ENCODE results near the gene TMCC3.
A peak's percentile ranks its signal among the peaks of the same experiment; 100 is the strongest.

DNA sequence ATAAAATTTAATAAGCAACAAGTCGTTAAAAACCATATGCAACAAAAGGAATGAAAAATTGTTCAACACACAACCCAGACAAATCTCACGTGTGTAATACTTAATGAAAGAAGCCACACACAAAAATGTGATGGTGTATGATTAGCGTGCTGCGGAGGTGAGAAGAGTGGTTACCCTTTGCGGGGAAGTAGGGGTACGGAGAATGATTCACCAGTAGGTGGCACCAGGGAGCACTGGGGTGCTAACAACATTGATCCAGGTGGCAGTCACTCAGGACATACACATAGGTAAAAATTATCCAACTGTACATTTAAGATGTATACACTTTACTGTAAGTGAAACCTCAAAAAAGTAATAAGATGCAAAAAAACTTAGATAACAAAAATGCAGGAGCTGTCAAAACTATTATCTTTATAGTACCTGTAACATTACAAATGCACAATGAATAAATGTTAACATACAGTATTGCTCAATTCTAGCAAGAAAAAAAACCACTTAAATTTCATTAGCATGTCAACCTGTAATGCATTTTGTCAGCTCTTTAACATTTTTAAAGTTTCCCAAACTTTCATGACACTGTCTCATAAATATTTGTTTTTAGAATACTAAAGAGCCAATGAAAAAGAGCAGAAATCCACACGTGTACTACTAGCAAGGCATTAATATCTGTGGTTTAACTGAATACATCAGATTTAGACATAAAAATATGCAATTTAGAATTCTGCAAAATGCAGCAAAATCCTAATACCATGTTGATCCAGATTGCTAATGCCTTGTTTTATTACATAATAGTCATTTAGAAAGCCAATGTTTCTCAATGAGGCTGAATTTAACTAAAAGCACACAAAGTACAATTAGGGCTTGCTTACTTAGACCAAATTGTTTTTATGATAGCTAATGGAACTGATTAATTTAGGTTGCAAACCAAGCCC lies 46.7 kb downstream of the TMCC3 start:
- TF ChIP-seq, protein P1, sequence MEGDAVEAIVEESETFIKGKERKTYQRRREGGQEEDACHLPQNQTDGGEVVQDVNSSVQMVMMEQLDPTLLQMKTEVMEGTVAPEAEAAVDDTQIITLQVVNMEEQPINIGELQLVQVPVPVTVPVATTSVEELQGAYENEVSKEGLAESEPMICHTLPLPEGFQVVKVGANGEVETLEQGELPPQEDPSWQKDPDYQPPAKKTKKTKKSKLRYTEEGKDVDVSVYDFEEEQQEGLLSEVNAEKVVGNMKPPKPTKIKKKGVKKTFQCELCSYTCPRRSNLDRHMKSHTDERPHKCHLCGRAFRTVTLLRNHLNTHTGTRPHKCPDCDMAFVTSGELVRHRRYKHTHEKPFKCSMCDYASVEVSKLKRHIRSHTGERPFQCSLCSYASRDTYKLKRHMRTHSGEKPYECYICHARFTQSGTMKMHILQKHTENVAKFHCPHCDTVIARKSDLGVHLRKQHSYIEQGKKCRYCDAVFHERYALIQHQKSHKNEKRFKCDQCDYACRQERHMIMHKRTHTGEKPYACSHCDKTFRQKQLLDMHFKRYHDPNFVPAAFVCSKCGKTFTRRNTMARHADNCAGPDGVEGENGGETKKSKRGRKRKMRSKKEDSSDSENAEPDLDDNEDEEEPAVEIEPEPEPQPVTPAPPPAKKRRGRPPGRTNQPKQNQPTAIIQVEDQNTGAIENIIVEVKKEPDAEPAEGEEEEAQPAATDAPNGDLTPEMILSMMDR (IDR thresholded peaks at IDR 0.05) = peak in 1 of 3 experiments; percentile 17
- TF ChIP-seq POLR2A (IDR thresholded peaks at IDR 0.05) = no peak

Measured in vagina (tissue), 2 donors.